GM21367 (cell line): ENCODE measurements around the gene TMTC2.

Source experiments
- ATAC-seq: cut with Tn5 transposase; IDR thresholded peaks from one replicate; pipeline ENCODE4 v1.9.1; 2021; ENCODE audit not compliant: unreplicated experiment

Gene TMTC2

GRCh38 chr12:82873951-82874350 is 187.2 kb downstream of the TMTC2 start:
- ATAC-seq: no peak

GRCh38 chr12:82874945-82875344 is 188.2 kb downstream of the TMTC2 start:
- ATAC-seq: no peak

- no peak for ATAC-seq
Measured at GRCh38 chr12:82876075-82876474, 189.4 kb downstream of the TMTC2 start.

GRCh38 chr12:82877963-82878362 is 191.3 kb downstream of the TMTC2 start:
- no peak for ATAC-seq

- ATAC-seq: no peak
Measured at GRCh38 chr12:82880442-82880901, 193.8 kb downstream of the TMTC2 start.

GRCh38 chr12:82883394-82884355 is 197.0 kb downstream of the TMTC2 start:
- ATAC-seq: no peak

- ATAC-seq: no peak
Measured at GRCh38 chr12:82886671-82887340, 200.1 kb downstream of the TMTC2 start.

GRCh38 chr12:82893896-82894295 is 207.2 kb downstream of the TMTC2 start:
- no peak for ATAC-seq

GRCh38 chr12:82896277-82896676 is 209.6 kb downstream of the TMTC2 start:
- ATAC-seq: no peak

- no peak for ATAC-seq
Measured at GRCh38 chr12:82896979-82897378, 210.3 kb downstream of the TMTC2 start.

- ATAC-seq: no peak
Measured at GRCh38 chr12:82898441-82898840, 211.7 kb downstream of the TMTC2 start.

- ATAC-seq: no peak
Measured at GRCh38 chr12:82904219-82904790, 217.6 kb downstream of the TMTC2 start.

GRCh38 chr12:82910246-82910893 is 223.7 kb downstream of the TMTC2 start:
- ATAC-seq: no peak

- ATAC-seq: no peak
Measured at GRCh38 chr12:82912406-82912805, 225.7 kb downstream of the TMTC2 start.

- no peak for ATAC-seq
Measured at GRCh38 chr12:82919388-82920054, 232.8 kb downstream of the TMTC2 start.

GRCh38 chr12:82923935-82924334 is 237.2 kb downstream of the TMTC2 start:
- ATAC-seq: no peak

GRCh38 chr12:82926630-82927029 is 239.9 kb downstream of the TMTC2 start:
- no peak for ATAC-seq

- no peak for ATAC-seq
Measured at GRCh38 chr12:82930301-82930700, 243.6 kb downstream of the TMTC2 start.

- ATAC-seq: no peak
Measured at GRCh38 chr12:82931349-82932116, 244.8 kb downstream of the TMTC2 start.

GRCh38 chr12:82937151-82937550 is 250.4 kb downstream of the TMTC2 start:
- ATAC-seq: no peak
